Transverse colon (tissue), 4 donors: ENCODE data around the gene UQCC3. TPM values are rescaled to one million over a fixed set of nuclear protein-coding genes. Genes with fewer than 3 reads are reported as not detected.

Source experiments
- DNase-seq: peaks from one replicate; pipeline ENCODE4 v3.0.0-alpha.2; 2019
- H3K27ac ChIP-seq, 4 donors: fragments of 200-600 bp; sonication (generic); 2 replicates each; pipeline ENCODE4 v1.5.1; 2016 to 2018; ENCODE audit warnings: inconsistent platforms in 4 of 4
- H3K27me3 ChIP-seq: fragments of 200-600 bp; sonication (generic); 2 replicates; pipeline ENCODE4 v1.5.1; 2017; ENCODE audit warnings: inconsistent platforms
- H3K36me3 ChIP-seq, 4 donors: fragments of 200-600 bp; sonication (generic); 2 replicates each; pipeline ENCODE4 v1.5.1; 2017 to 2019; ENCODE audit warnings: inconsistent platforms in 4 of 4
- H3K4me1 ChIP-seq, 4 donors: fragments of 200-600 bp; sonication (generic); 2 replicates each; pipeline ENCODE4 v1.5.1; 2017 to 2020; ENCODE audit warnings: inconsistent platforms in 4 of 4
- H3K4me3 ChIP-seq, 4 donors: fragments of 200-600 bp; sonication (generic); 1 replicate in 1 of 4; 2 replicates in 3 of 4; pipeline versions ENCODE4 v1.5.1 to v1.6.1; 2017 to 2019; ENCODE audit warnings: inconsistent platforms in 4 of 4
- H3K9me3 ChIP-seq, 2 donors: fragments of 200-600 bp; sonication (generic); 2 replicates each; pipeline ENCODE4 v1.5.1; 2017 to 2019; ENCODE audit warnings: inconsistent platforms in 2 of 2
- EP300 ChIP-seq: sonication (generic); formaldehyde crosslinking; IDR thresholded peaks from one replicate; pipeline ENCODE4 v1.6.1; 2017; ENCODE audit warnings: antibody characterized with exemption, low read depth
- POLR2A ChIP-seq: fragments of 450-650 bp; IDR thresholded peaks from one replicate; pipeline ENCODE4 v1.6.1; 2016; ENCODE audit warnings: antibody characterized with exemption, mild to moderate bottlenecking, moderate library complexity
- POLR2AphosphoS5 ChIP-seq, 3 donors: sonication (generic); formaldehyde crosslinking; IDR thresholded peaks; one replicate each; pipeline ENCODE4 v1.6.1; 2016; ENCODE audit warnings: antibody characterized with exemption in 3 of 3
- WGBS, 2 donors: methylation state at CpG; one replicate each; pipeline ENCODE4 v1.1.5; 2018; ENCODE audit warnings: low coverage in 1 of 2; 5-methylcytosine and 5-hydroxymethylcytosine counted together
- in situ Hi-C, 4 donors: fragments of 200-750 bp; cut with MboI; loops; one replicate each; pipeline versions ENCODE4 v1.15.0 to v1.15.1; 2017; ENCODE audit warnings: low sequenced_read_pairs in 3 of 4, low pct_ligation_motif_present in 1 of 4, low pct_unique_long_range_greater_than_20kb in 1 of 4
- intact Hi-C: fragments of 100-400 bp; cut with DNase I; formaldehyde crosslinking; loops from one replicate; pipeline ENCODE4 v1.15.1; 2023; ENCODE audit warnings: low total_unique reads
- total RNA-seq, 4 donors: library from RNA; depleted of rRNA; stranded (reverse); fragments of >200 nt; gene quantifications; one replicate each; pipeline ENCODE4 v1.1.0, GENCODE V29; 2016
- TF ChIP-seq, protein P1 (sequence below), 5 experiments: fragments of 200-600 bp in 3 of 5; fragments of 450-650 bp in 2 of 5; sonication (generic) in 3 of 5; IDR thresholded peaks; 1 replicate in 2 of 5; 2 replicates in 3 of 5; pipeline ENCODE4 v1.5.1; 2016 to 2017; ENCODE audit warnings: antibody characterized with exemption in 5 of 5, inconsistent platforms in 3 of 5, mild to moderate bottlenecking in 2 of 5, moderate library complexity in 1 of 5

Gene UQCC3
- total RNA-seq, 4 donors from 2014 or later = 6.4 to 26.2 (median 15.3) TPM

- DNase-seq = no peak
- WGBS, 2 donors = 39 to 50% methylated on average over 8 to 9 of the region's 16 CpGs
- H3K4me1 ChIP-seq = peaks cover 9 to 19% (median 12%) of the 10 kb centered on the region in 4 donors
- H3K4me3 ChIP-seq = peak overlapping the region; percentile 67 to 98 (median 80)
- H3K36me3 ChIP-seq = peaks cover 0 to 5% (median 3%) of the 10 kb centered on the region in 4 donors
- in situ Hi-C loops = no loop called here
- peak overlapping the region; percentile 92 to 97 (median 94) for H3K27ac ChIP-seq
- intact Hi-C loops = no loop called here
- H3K27me3 ChIP-seq = no peaks in the 10 kb centered on the region
- TF ChIP-seq, protein P1, sequence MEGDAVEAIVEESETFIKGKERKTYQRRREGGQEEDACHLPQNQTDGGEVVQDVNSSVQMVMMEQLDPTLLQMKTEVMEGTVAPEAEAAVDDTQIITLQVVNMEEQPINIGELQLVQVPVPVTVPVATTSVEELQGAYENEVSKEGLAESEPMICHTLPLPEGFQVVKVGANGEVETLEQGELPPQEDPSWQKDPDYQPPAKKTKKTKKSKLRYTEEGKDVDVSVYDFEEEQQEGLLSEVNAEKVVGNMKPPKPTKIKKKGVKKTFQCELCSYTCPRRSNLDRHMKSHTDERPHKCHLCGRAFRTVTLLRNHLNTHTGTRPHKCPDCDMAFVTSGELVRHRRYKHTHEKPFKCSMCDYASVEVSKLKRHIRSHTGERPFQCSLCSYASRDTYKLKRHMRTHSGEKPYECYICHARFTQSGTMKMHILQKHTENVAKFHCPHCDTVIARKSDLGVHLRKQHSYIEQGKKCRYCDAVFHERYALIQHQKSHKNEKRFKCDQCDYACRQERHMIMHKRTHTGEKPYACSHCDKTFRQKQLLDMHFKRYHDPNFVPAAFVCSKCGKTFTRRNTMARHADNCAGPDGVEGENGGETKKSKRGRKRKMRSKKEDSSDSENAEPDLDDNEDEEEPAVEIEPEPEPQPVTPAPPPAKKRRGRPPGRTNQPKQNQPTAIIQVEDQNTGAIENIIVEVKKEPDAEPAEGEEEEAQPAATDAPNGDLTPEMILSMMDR (IDR thresholded peaks at IDR 0.05) = no peak
- TF ChIP-seq POLR2AphosphoS5 (IDR thresholded peaks at IDR 0.05) (no peak), POLR2A (no peak), EP300 (no peak)
- no peaks in the 10 kb centered on the region for H3K9me3 ChIP-seq
These were observed 19.1 kb upstream of the UQCC3 start for GRCh38 chr11:62652161-62653006.

- Histone ChIP-seq H3K9me3 (no peaks in the 10 kb centered on the region), H3K27ac (no peak overlapping the region), H3K4me3 (no peak overlapping the region), H3K36me3 (peaks cover 0 to 5% (median 0%) of the 10 kb centered on the region in 4 donors), H3K4me1 (peaks cover 9 to 19% (median 12%) of the 10 kb centered on the region in 4 donors), H3K27me3 (no peaks in the 10 kb centered on the region)
- 79 to 87% methylated on average over 4 to 11 of the region's 11 CpGs for WGBS, 2 donors
- intact Hi-C loops = no loop called here
- no peak for TF ChIP-seq POLR2A
- TF ChIP-seq POLR2AphosphoS5 (IDR thresholded peaks at IDR 0.05) = no peak
- TF ChIP-seq, protein P1 (IDR thresholded peaks at IDR 0.05) = no peak
- TF ChIP-seq EP300 = no peak
- in situ Hi-C loops = no loop called here
- no peak for DNase-seq
These were observed 17.2 kb upstream of the UQCC3 start for GRCh38 chr11:62654297-62654696.

DNA sequence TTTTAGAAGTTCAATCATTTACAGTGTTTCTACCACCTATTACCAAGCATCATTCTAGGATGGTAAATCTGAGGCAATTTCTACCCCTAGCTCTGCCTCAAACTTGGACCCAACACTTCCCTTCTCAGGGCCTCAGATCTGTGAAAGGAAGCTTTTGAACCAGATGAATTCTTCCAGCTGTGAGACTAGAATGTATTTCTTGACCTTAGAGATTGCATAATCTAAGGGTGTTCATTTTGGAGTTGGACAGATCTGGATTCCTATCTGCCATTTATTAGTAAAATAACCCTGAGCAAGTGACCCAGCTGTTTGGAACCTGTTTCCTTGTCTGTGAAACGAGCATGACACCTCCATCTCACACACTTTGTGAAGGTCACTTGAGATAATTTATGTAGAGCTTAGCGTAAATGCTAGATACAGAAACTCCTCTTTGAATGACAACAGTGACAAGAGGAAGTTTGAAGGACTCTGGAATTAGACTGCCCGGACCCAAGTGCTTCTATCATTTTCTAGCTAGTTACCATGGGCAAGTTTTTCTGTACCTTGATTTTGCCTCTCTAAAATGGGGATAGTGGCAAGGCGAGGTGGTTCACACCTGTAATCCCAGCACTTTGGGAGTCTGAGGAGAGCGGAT, 14.6 kb upstream of the UQCC3 start:
- no peak overlapping the region for H3K4me3 ChIP-seq
- no peaks in the 10 kb centered on the region for H3K36me3 ChIP-seq
- intact Hi-C loops (no loop called here), in situ Hi-C loops (no loop called here)
- H3K27me3 ChIP-seq = no peaks in the 10 kb centered on the region
- no peaks in the 10 kb centered on the region for H3K9me3 ChIP-seq
- WGBS, 2 donors = 67 to 71% methylated on average over 5 of the region's 5 CpGs
- peaks cover 5 to 12% (median 8%) of the 10 kb centered on the region in 4 donors for H3K4me1 ChIP-seq
- TF ChIP-seq EP300 (no peak), POLR2A (no peak), POLR2AphosphoS5 (IDR thresholded peaks at IDR 0.05) (no peak)
- TF ChIP-seq, protein P1 (IDR thresholded peaks at IDR 0.05) = no peak
- H3K27ac ChIP-seq = no peak overlapping the region
- no peak for DNase-seq

GRCh38 chr11:62664405-62665074, 6.9 kb upstream of the UQCC3 start:
- no peaks in the 10 kb centered on the region for H3K27me3 ChIP-seq
- in situ Hi-C loops (no loop called here), intact Hi-C loops (no loop called here)
- no peaks in the 10 kb centered on the region for H3K9me3 ChIP-seq
- peak overlapping the region; percentile 55 to 77 (median 72) for H3K4me3 ChIP-seq
- peak overlapping the region; percentile 93 to 97 (median 94) for H3K27ac ChIP-seq
- peak; percentile 74 for DNase-seq
- H3K36me3 ChIP-seq = peaks cover 0 to 6% (median 0%) of the 10 kb centered on the region in 4 donors
- H3K4me1 ChIP-seq = peaks cover 18 to 44% (median 33%) of the 10 kb centered on the region in 4 donors
- no peak for TF ChIP-seq POLR2AphosphoS5 (IDR thresholded peaks at IDR 0.05)
- no peak for TF ChIP-seq EP300
- TF ChIP-seq, protein P1 (IDR thresholded peaks at IDR 0.05) = no peak
- TF ChIP-seq POLR2A = no peak
- 1% methylated on average over 30 of the region's 36 CpGs; no CpG with 5 or more reads in 1 of the 2 donors for WGBS, 2 donors
